GM18870 (cell line): ENCODE measurements around the gene DTNB.
"Not testable (repeated sequence)": the region's sequence is repeated elsewhere in the genome, so short reads cannot be mapped to it uniquely, and the experiment has no call there.

ENCODE experiments used
- ATAC-seq: cut with Tn5 transposase; IDR thresholded peaks from one replicate; pipeline ENCODE4 v1.9.1; 2021; ENCODE audit warnings: moderate library complexity; ENCODE audit not compliant: unreplicated experiment

Gene DTNB

GRCh38 chr2:25633801-25634200 is 39.6 kb downstream of the DTNB start:
- not testable (repeated sequence) for ATAC-seq

DNA sequence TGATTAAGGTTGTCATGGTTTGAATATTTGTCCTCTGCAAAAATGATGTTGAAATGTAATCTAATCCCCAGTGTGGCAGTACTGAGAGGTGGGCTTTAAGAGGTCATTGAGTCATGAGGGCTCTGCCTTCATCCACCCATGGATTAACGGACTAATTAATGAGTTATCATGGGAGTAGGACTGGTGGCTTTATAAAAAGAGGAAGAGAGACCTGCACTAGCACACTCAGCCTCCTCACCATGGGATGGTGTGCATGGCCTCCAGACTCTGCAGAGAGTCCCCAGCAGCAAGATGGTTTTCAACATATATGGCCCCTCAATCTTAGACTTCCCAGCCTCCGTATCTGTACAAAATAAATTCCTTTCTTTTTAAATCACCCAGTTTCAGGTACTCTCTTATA is 41.0 kb downstream of the DTNB start:
- ATAC-seq: no peak

GRCh38 chr2:25624635-25625034 is 48.7 kb downstream of the DTNB start:
- ATAC-seq: no peak

GRCh38 chr2:25623361-25623760 is 50.0 kb downstream of the DTNB start:
- ATAC-seq: no peak

GRCh38 chr2:25620711-25621110 is 52.7 kb downstream of the DTNB start:
- no peak for ATAC-seq

DNA sequence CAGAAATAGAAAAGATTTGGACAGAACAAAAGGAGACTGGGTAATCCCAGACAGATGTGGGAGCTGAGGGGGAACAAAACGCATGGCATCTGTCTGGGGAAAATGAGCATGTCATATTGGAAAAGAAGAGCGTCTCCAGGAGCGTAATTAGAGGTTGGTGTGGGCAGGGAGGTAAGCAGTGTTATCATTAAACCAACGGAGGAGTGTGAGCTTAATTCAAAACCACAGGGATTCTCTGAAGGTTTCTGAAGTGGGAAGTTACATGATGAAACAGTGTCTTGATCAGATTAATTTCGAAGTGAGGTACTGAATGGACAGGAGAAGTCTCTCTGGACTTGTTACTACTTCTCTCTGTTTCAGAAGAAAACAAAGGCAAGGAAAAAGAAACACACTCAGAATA is 53.3 kb downstream of the DTNB start:
- ATAC-seq: no peak

GRCh38 chr2:25619185-25619584 is 54.2 kb downstream of the DTNB start:
- ATAC-seq: no peak

DNA sequence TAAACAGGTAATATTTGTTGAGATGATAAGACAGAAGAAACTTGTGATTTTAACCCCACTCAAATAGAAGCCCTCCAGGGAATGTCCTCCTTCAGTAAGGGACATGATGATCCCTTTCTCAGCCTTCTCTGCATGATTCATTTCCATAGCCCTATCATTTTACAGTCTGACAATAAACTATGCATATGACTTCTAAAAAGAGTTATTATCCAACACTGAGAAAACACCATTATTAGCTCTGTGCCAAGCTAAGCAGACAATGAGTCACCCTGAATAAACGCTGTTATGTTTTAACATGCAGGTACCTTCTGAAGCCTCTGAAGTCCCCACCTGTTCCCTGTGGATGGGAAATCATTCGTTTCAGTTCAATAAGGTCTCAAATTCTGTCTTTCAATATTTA is 54.7 kb downstream of the DTNB start:
- no peak for ATAC-seq

DNA sequence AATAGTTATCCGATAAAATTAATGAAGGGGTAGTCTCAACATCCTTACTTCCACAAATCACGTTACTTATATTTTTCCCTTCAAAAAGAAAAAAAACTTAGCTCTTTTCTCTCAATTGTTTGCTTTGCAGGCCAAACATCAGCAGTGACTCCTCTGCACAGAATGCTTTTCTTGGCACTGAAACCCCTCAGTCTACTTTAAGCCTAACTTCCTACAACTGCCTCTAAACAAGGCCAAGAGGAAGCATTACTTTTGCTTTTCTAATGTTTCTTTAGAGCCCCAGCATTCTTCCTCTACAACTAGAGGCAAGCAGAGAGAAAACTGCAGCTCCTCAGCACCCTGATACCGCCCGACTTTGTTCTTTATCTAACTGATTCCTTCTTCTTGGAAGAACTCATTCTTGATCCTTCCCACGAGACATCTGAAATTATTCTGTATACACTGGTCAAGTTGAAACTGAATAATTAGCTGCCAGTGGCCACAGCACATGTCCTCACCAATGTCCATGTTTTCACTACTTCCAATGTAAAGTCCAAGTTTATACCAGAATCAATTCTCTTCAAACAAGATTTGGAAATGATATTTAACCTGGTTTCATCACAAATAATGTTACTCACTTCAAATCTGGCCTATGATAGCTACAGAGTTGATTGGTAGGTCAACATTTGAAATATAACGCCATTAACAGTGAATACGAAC is 55.3 kb downstream of the DTNB start:
- ATAC-seq: no peak

DNA sequence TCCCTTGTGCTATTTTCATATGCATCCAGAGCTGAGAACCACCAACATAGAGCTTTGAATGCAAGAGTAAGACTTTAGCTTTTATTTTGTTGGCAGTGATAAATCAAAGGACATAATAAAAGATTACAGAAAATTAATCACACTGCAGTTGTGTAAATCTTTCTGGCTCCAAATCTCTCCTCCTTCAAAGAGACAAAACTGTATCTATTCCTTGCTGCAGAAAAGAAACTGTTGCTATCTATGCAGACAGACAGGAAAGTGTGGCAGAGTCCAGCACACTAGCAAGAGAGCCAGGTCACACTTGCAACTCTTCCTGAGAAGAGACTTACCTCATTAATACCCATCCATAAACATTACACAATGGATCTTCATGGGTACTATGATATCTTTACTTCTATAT is 57.5 kb downstream of the DTNB start:
- no peak for ATAC-seq

- ATAC-seq: no peak
These were observed 58.0 kb downstream of the DTNB start for GRCh38 chr2:25615386-25615785.

GRCh38 chr2:25614711-25615110 is 58.7 kb downstream of the DTNB start:
- ATAC-seq: no peak

- ATAC-seq: no peak
These were observed 64.7 kb downstream of the DTNB start for GRCh38 chr2:25608718-25609117.

DNA sequence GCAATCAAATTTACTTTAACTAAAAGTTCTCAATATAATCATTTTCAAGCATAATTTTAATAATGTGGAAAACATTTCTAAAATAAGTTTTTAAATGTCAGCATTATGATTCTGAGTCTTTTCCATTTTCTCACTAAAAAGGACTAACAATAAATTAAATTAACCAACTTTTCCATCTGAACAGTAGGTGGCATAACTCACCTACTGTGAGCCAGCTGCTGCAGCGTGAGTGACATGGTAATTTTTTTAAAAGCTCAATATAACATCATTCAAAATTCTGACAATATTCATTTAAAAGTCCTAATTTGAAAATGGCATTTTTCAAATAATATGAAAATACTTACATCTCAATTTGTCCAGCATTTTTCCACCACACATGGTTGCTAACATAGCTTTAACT is 66.5 kb downstream of the DTNB start:
- ATAC-seq: no peak

GRCh38 chr2:25602333-25602723 is 71.0 kb downstream of the DTNB start:
- peak; percentile 43 for ATAC-seq

DNA sequence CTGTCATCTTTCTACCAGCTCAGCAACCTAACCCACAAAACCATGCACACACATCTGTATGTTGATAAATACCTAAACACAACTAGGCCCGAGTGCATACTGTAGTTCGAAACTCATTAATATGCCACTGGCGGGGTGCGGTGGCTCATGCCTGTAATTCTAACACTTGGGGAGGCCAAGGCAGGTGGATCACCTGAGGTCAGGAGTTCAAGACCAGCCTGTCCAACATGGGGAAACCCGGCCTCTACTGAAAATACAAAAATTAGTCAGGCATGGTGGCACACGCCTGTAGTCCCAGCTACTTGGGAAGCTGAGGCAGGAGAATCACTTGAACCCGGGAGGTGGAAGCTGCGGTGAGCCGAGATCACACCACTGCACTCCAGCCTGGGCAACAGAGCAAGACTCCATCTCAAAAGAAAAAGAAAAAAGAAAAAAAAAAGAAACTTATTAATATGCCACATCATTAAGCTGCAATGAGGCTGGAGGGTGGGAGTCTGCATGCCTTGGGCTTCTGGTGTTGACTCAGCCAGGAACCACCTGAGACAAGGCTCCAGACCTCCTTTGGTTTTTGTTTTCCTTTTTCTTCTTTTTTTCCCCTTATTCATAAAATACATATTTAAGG is 71.6 kb downstream of the DTNB start:
- ATAC-seq: peak; percentile 46

DNA sequence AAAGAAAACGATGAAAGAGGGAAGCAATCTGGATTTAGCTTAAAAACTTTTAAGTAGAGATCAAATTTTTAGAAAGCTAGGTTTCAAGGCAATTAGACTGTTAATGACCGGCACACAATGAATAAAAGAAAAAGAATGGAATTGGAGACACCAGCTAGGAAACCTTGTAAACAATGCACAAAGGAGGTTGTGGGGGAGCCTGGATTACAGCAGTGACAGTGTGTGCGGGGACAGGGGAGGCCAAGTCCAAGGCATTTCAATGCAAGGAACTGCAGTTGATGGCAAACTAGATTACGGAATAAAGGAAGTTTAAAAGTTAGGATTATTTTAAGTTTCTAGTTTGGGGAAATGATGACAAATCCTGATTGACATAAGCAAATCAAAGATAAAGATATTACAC is 74.5 kb downstream of the DTNB start:
- ATAC-seq: no peak

DNA sequence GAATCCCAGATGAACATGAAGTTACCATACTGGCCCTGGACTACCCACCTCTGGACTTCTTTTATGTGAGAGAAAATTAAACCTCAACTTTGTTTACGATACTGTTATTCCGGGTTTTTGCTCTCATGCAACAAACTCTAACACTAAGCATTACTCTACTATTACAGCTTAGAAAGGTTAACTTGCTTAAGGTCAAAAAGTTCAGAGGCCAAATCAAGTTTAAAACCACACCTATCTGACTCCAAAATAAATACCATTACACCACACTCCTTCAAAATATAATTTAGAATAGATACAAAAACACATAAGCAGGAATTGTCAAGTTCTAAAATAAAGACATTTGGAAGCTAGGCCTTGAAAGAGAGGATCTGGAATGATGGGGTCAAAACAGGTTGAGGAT is 75.0 kb downstream of the DTNB start:
- ATAC-seq: no peak

DNA sequence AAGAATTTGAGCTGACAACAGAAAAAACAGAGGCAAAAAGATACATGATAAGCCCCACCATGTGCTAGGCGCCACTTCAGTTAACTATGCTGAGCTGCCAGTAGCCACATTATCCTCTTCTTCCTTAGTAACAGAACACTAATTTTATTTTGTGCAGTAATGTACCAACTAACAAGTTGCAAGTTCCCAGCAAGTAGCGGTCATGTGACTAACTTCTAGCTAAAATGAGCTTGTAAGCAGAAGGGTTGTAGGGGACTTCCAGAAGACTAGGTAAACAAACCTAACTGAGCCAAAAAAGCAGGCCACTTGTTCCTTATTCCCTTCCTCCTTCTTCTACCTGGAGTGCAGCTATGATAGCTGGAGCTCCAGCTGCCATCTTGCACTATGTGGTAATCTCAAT is 75.5 kb downstream of the DTNB start:
- no peak for ATAC-seq

DNA sequence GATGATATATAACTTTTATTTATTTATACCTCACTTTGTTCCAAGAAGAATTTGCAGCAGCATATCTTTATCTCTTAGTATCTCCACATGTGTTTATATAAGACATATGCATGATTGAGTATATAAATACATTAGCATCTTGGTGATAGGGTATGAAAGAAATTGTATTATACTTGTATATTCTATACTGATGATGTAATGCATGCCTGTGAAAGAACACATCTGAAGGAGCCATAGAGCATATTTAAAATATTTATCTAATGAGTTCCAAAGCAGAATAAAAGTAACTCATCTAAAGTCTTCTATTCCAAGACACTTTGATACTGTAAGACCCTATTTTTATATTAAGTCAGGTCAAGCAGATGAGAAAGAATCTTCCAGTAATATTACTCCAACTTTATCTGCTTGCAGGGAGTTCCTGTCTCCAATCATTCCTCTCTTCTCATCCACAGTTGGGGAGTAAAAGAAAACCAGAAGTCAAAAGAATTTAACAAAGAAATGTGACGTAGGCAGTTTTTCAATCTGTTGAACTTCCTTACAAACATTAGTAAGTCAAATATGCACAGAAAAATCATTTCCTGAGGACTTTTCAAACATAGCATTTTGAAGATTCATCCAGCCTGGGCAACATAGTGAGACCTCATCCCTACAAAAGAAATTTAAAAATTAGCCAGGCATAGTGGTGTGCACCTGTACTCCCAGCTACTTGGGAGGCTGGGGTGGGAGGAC is 76.7 kb downstream of the DTNB start:
- no peak for ATAC-seq

DNA sequence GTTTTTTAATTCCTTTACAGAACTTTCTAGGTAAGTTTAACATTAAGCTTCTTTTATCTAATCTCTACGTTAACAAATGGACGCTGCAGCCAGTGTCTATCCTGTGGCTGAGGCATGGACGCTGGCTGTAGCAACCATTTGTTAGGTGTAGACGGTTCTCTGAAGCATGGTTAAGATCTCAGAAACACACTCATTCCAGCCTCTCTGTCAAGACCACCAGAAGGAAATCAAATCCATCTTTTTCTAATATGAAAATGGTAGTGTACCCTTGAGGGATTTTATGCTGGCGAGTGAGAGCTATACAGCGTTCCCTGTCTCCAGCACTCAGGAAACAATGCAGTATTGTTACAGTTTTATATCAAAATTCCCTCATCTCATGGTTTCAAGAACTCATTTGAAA is 78.0 kb downstream of the DTNB start:
- ATAC-seq: no peak

GRCh38 chr2:25594991-25595390 is 78.4 kb downstream of the DTNB start:
- ATAC-seq: no peak
